ENCODE measurements around the gene N4BP3.

DNA sequence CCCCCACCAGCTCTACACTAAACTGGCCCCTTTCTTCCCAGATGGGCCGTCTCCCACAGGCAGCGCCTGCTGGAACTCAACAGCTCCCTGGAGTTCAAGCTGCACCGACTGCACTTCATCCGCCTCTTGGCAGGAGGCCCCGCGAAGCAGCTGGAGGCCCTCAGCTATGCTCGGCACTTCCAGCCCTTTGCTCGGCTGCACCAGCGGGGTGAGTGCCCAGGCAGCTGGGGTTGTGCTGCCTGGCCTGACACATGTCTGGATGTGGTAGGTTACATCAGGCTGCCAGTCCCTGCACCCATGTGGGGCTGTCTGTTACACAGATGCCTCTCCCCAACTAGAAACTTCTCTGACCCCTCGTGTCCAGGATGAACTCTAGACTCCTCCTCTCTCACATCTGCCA is 30.6 kb downstream of the N4BP3 start:
- TF ChIP-seq, protein P1, sequence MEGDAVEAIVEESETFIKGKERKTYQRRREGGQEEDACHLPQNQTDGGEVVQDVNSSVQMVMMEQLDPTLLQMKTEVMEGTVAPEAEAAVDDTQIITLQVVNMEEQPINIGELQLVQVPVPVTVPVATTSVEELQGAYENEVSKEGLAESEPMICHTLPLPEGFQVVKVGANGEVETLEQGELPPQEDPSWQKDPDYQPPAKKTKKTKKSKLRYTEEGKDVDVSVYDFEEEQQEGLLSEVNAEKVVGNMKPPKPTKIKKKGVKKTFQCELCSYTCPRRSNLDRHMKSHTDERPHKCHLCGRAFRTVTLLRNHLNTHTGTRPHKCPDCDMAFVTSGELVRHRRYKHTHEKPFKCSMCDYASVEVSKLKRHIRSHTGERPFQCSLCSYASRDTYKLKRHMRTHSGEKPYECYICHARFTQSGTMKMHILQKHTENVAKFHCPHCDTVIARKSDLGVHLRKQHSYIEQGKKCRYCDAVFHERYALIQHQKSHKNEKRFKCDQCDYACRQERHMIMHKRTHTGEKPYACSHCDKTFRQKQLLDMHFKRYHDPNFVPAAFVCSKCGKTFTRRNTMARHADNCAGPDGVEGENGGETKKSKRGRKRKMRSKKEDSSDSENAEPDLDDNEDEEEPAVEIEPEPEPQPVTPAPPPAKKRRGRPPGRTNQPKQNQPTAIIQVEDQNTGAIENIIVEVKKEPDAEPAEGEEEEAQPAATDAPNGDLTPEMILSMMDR (IDR thresholded peaks at IDR 0.05; ENCODE audit: insufficient read depth, low read length) = no peak
- TF ChIP-seq POLR2AphosphoS5 (IDR thresholded peaks at IDR 0.05; ENCODE audit: low read depth) (no peak), GABPA (IDR thresholded peaks at IDR 0.05; ENCODE audit: low read depth) (no peak), REST (IDR thresholded peaks at IDR 0.05; ENCODE audit: insufficient replicate concordance, low read depth) (no peak)

Data from HL-60 (cell line).